Vagina (tissue), 2 donors: ENCODE data around the gene SPTBN1.

Experiments used
- CTCF ChIP-seq, 3 experiments: fragments of 450-650 bp in 2 of 3; fragments of 200-600 bp in 1 of 3; sonication (generic) in 1 of 3; IDR thresholded peaks; one replicate each; pipeline ENCODE4 v1.5.1; 2017 to 2019; ENCODE audit warnings: antibody characterized with exemption in 3 of 3, mild to moderate bottlenecking in 2 of 3, moderate library complexity in 2 of 3
- POLR2A ChIP-seq, 2 donors: fragments of 450-650 bp; IDR thresholded peaks; one replicate each; pipeline ENCODE4 v1.6.1; 2017; ENCODE audit warnings: antibody characterized with exemption in 2 of 2, mild to moderate bottlenecking in 2 of 2, moderate library complexity in 2 of 2
- POLR2AphosphoS5 ChIP-seq, 2 donors: sonication (generic); formaldehyde crosslinking; IDR thresholded peaks; one replicate each; pipeline ENCODE4 v1.9.0; 2017; ENCODE audit warnings: antibody characterized with exemption in 2 of 2, mild to moderate bottlenecking in 2 of 2, low read depth in 1 of 2; ENCODE audit not compliant: insufficient read depth in 1 of 2

GRCh38 chr2:54512183-54512582 is 56.1 kb downstream of the SPTBN1 start:
- no peak for TF ChIP-seq CTCF (IDR thresholded peaks at IDR 0.05)
- no peak for TF ChIP-seq POLR2AphosphoS5 (IDR thresholded peaks at IDR 0.05; ENCODE audit: insufficient read depth in 1 of 2, low read depth in 1 of 2)
- TF ChIP-seq POLR2A (IDR thresholded peaks at IDR 0.05): no peak
